HL-60 (cell line): Measurements from ENCODE around the gene RNF224.
A peak's percentile ranks its signal among the peaks of the same experiment; 100 is the strongest.
"Not testable (repeated sequence)": the region's sequence is repeated elsewhere in the genome, so short reads cannot be mapped to it uniquely, and the experiment has no call there.

Source experiments
- DNase-seq, 2 experiments: peaks; one replicate each; pipeline ENCODE4 v3.0.0-alpha.2; 2010 to 2020; ENCODE audit warnings: low read depth in 1 of 2, low spot score in 1 of 2
- H3K27ac ChIP-seq: fragments of 250-450 bp; sonication (Bioruptor Pico); replicated peaks from 2 replicates; pipeline ENCODE4 v1.5.1; 2020; ENCODE audit warnings: mild to moderate bottlenecking, moderate library complexity
- H3K27me3 ChIP-seq: fragments of 250-450 bp; sonication (Bioruptor Pico); 2 replicates; pipeline ENCODE4 v1.5.1; 2021; ENCODE audit warnings: mild to moderate bottlenecking, moderate library complexity; ENCODE audit not compliant: insufficient read depth, poor library complexity, severe bottlenecking
- H3K4me3 ChIP-seq: replicated peaks from 2 replicates; pipeline ENCODE4 v1.5.1; 2011; ENCODE audit warnings: mild to moderate bottlenecking, control low read depth, low read length; ENCODE audit not compliant: insufficient read depth
- GABPA ChIP-seq: IDR thresholded peaks from 2 replicates; pipeline ENCODE4 v1.6.1; 2012; ENCODE audit warnings: low read depth
- POLR2AphosphoS5 ChIP-seq: IDR thresholded peaks from 2 replicates; pipeline ENCODE4 v1.6.1; 2012; ENCODE audit warnings: low read depth
- SPI1 ChIP-seq: IDR thresholded peaks from 2 replicates; pipeline ENCODE4 v1.6.1; 2012; ENCODE audit warnings: low read depth, mild to moderate bottlenecking, borderline replicate concordance
- TF ChIP-seq, protein P1 (sequence below): IDR thresholded peaks from 2 replicates; pipeline ENCODE4 v1.6.1; 2012; ENCODE audit warnings: low read depth; ENCODE audit not compliant: insufficient replicate concordance
- TF ChIP-seq, protein P2 (sequence below): IDR thresholded peaks from one replicate; pipeline ENCODE4 v1.5.1; 2011; ENCODE audit warnings: low read length, control low read depth, inconsistent platforms; ENCODE audit not compliant: insufficient read depth

RNF224 gene

DNA sequence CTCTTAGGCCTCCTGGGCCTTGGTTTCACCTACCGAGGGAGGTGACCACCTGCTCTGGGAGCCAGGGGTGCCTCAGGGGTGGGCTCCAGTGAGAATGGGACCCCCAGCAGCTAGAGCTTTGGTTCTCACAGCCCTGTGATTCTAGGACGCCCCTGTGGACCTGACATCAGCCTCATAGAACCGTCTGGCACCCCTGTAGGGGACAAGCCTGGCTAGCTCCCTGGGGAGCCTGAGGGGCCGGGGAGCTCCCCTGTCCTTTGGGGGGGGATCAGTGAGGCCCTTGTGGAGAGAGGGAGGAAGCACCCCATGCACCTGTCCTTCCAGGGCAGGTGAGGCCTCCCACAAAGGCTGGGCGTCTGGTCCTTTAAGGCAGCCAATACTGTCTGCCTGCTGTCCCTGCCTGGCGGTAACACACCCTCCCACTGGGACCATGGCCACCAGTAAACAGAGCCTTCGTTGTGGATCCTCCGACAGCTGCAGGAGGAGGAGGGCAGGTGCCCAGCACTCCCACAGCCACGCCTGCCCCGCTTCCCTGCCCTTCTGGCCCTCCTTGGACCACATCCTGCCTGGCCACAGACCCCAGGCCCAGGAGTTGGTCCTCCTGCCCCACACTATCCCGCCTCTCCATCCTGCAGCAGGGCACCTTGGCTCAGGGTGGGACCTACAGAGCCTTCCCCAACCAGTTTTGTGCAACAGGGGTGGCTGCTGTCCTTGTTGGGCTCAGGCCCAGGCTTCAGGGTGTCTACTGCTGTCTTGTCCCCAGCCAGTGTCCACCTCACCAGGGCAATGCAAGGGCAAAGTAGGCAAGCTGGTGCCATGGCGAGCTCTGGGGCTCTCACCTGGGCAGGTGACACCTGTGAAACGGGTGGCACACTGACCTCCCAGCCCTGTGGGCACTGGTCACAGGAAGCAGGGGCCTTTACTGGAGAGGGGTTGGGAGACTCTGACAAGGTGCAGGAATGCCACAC, 10.7 kb downstream of the RNF224 start:
- peaks cover 12% of the 10 kb centered on the region for H3K27me3 ChIP-seq
- TF ChIP-seq, protein P1, sequence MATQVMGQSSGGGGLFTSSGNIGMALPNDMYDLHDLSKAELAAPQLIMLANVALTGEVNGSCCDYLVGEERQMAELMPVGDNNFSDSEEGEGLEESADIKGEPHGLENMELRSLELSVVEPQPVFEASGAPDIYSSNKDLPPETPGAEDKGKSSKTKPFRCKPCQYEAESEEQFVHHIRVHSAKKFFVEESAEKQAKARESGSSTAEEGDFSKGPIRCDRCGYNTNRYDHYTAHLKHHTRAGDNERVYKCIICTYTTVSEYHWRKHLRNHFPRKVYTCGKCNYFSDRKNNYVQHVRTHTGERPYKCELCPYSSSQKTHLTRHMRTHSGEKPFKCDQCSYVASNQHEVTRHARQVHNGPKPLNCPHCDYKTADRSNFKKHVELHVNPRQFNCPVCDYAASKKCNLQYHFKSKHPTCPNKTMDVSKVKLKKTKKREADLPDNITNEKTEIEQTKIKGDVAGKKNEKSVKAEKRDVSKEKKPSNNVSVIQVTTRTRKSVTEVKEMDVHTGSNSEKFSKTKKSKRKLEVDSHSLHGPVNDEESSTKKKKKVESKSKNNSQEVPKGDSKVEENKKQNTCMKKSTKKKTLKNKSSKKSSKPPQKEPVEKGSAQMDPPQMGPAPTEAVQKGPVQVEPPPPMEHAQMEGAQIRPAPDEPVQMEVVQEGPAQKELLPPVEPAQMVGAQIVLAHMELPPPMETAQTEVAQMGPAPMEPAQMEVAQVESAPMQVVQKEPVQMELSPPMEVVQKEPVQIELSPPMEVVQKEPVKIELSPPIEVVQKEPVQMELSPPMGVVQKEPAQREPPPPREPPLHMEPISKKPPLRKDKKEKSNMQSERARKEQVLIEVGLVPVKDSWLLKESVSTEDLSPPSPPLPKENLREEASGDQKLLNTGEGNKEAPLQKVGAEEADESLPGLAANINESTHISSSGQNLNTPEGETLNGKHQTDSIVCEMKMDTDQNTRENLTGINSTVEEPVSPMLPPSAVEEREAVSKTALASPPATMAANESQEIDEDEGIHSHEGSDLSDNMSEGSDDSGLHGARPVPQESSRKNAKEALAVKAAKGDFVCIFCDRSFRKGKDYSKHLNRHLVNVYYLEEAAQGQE = no peak
- no peak for TF ChIP-seq GABPA
- TF ChIP-seq POLR2AphosphoS5 = no peak
- no peak for TF ChIP-seq SPI1
- H3K4me3 ChIP-seq = no peak overlapping the region
- peak overlapping the region; percentile 71 for H3K27ac ChIP-seq
- DNase-seq = no peak

DNA sequence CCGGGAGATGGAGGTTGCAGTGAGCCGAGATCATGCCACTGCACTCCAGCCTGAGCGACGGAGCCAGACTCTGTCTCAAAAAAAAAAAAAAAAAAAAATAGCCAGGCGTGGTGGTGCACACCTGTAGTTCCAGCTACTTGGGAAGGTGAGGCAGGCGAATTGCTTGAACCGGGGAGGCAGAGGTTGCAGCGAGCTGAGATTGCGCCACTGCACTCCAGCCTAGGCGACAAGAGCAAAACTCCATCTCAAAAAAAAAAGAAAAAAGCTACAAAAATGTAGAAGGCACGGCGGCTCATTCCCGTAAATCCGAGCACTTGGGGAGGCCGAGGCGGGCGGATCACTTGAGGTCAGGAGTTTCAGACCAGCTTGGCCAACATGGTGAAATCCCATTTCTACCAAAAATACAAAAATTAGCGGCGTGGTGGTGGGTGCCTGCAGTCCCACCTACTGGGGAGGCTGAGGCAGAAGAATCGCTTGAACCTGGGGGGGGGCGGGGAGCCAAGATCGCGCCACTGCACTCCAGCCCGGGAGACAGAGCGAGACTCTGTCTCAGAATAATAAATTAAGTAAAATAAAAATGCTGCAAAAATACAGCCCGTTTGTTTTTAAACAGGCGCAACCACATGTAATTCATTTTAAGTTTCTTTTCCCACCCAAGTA, 12.4 kb downstream of the RNF224 start:
- not testable (repeated sequence) for DNase-seq, H3K27me3 ChIP-seq
- peak overlapping the region; percentile 98 for H3K27ac ChIP-seq
- H3K4me3 ChIP-seq = peak overlapping the region; percentile 65

DNA sequence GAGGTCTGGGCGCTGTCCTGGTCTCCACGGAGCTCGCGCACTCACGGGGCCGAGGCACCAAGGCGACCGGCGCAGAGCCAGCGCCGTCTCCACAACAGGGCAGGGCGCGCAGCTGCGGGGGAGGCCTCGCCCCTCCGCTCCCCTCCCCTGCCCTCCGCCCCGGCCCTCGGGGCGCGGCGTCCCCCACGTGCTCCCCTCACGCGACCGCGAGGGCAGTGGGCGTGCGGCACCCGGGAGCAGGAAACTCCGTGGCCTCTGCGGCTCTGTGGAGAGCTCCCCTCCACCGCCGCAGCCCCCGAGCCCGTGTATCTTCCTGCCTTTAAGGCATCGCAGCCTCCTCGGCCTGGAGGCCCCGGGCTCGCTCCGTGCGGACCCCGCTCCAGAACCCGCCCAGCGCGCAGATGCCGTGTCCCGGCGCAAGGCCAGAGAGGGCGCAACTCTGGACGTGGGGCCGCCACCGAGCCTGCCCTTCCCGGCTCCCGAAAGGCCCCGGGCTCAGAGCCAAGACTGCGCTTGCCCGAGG, 13.1 kb downstream of the RNF224 start:
- peak overlapping the region; percentile 98 for H3K27ac ChIP-seq
- DNase-seq = peak in 1 of 2 experiments; percentile 67
- H3K4me3 ChIP-seq = peak overlapping the region; percentile 65
- TF ChIP-seq, protein P2, sequence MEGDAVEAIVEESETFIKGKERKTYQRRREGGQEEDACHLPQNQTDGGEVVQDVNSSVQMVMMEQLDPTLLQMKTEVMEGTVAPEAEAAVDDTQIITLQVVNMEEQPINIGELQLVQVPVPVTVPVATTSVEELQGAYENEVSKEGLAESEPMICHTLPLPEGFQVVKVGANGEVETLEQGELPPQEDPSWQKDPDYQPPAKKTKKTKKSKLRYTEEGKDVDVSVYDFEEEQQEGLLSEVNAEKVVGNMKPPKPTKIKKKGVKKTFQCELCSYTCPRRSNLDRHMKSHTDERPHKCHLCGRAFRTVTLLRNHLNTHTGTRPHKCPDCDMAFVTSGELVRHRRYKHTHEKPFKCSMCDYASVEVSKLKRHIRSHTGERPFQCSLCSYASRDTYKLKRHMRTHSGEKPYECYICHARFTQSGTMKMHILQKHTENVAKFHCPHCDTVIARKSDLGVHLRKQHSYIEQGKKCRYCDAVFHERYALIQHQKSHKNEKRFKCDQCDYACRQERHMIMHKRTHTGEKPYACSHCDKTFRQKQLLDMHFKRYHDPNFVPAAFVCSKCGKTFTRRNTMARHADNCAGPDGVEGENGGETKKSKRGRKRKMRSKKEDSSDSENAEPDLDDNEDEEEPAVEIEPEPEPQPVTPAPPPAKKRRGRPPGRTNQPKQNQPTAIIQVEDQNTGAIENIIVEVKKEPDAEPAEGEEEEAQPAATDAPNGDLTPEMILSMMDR = no peak
- TF ChIP-seq GABPA (no peak), POLR2AphosphoS5 (peak; percentile 67), SPI1 (no peak)
- TF ChIP-seq, protein P1 = peak; percentile 45
- H3K27me3 ChIP-seq = peaks cover 2% of the 10 kb centered on the region

DNA sequence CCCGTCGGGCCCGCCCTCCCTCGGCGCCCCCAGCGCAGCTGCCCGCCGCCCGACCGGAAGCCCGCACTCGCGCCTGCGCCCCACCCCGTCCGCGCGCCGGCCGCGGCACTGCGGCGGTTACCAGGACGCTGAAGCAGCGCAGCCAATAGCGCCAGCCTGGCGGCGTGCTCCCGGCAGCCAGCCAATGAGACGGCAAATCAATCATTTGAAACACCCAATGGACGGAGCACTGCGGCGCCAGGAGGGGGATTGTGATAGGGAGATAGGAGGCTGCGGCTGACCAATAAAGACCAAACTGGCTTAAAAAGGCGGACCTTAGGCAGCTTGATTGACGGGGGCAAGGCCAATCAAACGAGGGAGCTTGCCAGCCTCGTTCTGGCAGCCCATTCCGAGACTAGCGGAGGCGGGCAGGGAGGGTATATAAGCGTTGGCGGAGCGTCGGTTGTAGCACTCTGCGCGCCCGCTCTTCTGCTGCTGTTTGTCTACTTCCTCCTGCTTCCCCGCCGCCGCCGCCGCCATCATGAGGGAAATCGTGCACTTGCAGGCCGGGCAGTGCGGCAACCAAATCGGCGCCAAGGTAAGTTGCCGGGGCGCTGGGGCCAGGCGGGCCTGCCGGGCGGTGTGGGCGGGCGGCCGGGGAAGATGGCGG, 13.7 kb downstream of the RNF224 start, which contains the start of gene TUBB4B:
Gene TUBB4B (plus strand): TSS at position 447 of the 649 bp plus-strand sequence. CDS start 74 bp downstream, at position 521.
- Histone ChIP-seq H3K4me3 (peak within 1 kb of the TSS; percentile 97), H3K27me3 (peaks cover under 1% of the 10 kb centered on the region), H3K27ac (peak within 1 kb of the TSS; percentile 98)
- peak; percentile 100 for DNase-seq
- TF ChIP-seq, protein P2 = no peak
- TF ChIP-seq, protein P1 = peak; percentile 83
- TF ChIP-seq GABPA = 0 out of 2 replicates have a peak, but pooled peaks have one; percentile 14
- TF ChIP-seq SPI1 = no peak
- peak; percentile 100 for TF ChIP-seq POLR2AphosphoS5
